ENCODE results near the gene SLC6A11. TPM values are rescaled to one million over a fixed set of nuclear protein-coding genes. Genes with fewer than 3 reads are reported as not detected.

The SLC6A11 gene
- total RNA-seq, 4 donors from 2014 or later, result not detected

GRCh38 chr3:10852066-10852808, 36.2 kb downstream of the SLC6A11 start:
- H3K27ac ChIP-seq, result no peak overlapping the region
- H3K4me1 ChIP-seq, result no peaks in the 10 kb centered on the region
- H3K27me3 ChIP-seq, result no peaks in the 10 kb centered on the region
- no peak for DNase-seq
- no peaks in the 10 kb centered on the region for H3K36me3 ChIP-seq
- TF ChIP-seq POLR2A (IDR thresholded peaks at IDR 0.05) (no peak), CTCF (IDR thresholded peaks at IDR 0.05) (no peak)
- H3K9me3 ChIP-seq, result no peaks in the 10 kb centered on the region
- WGBS, 2 donors, result 72 to 76% methylated on average over 16 to 17 of the region's 17 CpGs
- no peak overlapping the region for H3K4me3 ChIP-seq (replicated peaks in 1 of 3)
- intact Hi-C loops (cut with DNase I), result no loop called here

- WGBS, 2 donors, result 58 to 59% methylated on average over 2 of the region's 2 CpGs
- intact Hi-C loops (cut with DNase I), result no loop called here
- TF ChIP-seq POLR2A (IDR thresholded peaks at IDR 0.05) (no peak), CTCF (IDR thresholded peaks at IDR 0.05) (no peak)
- H3K36me3 ChIP-seq, result no peaks in the 10 kb centered on the region
- DNase-seq, result no peak
- no peaks in the 10 kb centered on the region for H3K4me1 ChIP-seq
- H3K9me3 ChIP-seq, result no peaks in the 10 kb centered on the region
- no peak overlapping the region for H3K4me3 ChIP-seq (replicated peaks in 1 of 3)
- H3K27me3 ChIP-seq, result no peaks in the 10 kb centered on the region
- H3K27ac ChIP-seq, result no peak overlapping the region
Measured at GRCh38 chr3:10855083-10855870, 39.2 kb downstream of the SLC6A11 start.

GRCh38 chr3:10855871-10856662, 40.0 kb downstream of the SLC6A11 start:
- H3K27ac ChIP-seq, result no peak overlapping the region
- no peak overlapping the region for H3K4me3 ChIP-seq (replicated peaks in 1 of 3)
- H3K4me1 ChIP-seq, result no peaks in the 10 kb centered on the region
- no peaks in the 10 kb centered on the region for H3K36me3 ChIP-seq
- no peaks in the 10 kb centered on the region for H3K9me3 ChIP-seq
- no peak for DNase-seq
- 54 to 56% methylated on average over 8 of the region's 8 CpGs for WGBS, 2 donors
- intact Hi-C loops (cut with DNase I), result no loop called here
- H3K27me3 ChIP-seq, result no peaks in the 10 kb centered on the region
- TF ChIP-seq CTCF (IDR thresholded peaks at IDR 0.05) (no peak), POLR2A (IDR thresholded peaks at IDR 0.05) (no peak)

- H3K36me3 ChIP-seq, result no peaks in the 10 kb centered on the region
- no peaks in the 10 kb centered on the region for H3K27me3 ChIP-seq
- no peaks in the 10 kb centered on the region for H3K9me3 ChIP-seq
- 63 to 74% methylated on average over 2 of the region's 2 CpGs for WGBS, 2 donors
- TF ChIP-seq CTCF (IDR thresholded peaks at IDR 0.05) (no peak), POLR2A (IDR thresholded peaks at IDR 0.05) (no peak)
- no peaks in the 10 kb centered on the region for H3K4me1 ChIP-seq
- no peak overlapping the region for H3K27ac ChIP-seq
- H3K4me3 ChIP-seq (replicated peaks in 1 of 3), result no peak overlapping the region
- DNase-seq, result no peak
- intact Hi-C loops (cut with DNase I), result no loop called here
Measured at GRCh38 chr3:10857235-10857634, 41.2 kb downstream of the SLC6A11 start.
